ENCODE data around the gene CYGB. TPM values are rescaled to one million over a fixed set of nuclear protein-coding genes. Genes with fewer than 3 reads are reported as not detected.
A peak's percentile ranks its signal among the peaks of the same experiment; 100 is the strongest.

Gene CYGB
- total RNA-seq, 2 experiments from 2014 or later = not detected

- DNase-seq (no peak), ATAC-seq (no peak)
- CTCF ChIA-PET = interaction anchor here (0.9 to 1.4 kb wide), 4 partner anchors 8 to 164 kb away, joined by 3 to 6 read pairs (median 4); no protein-coding TSS in a partner anchor
- Mint-ChIP-seq H3K27ac (no peak overlapping the region), H3K27me3 (peaks cover 28% of the 10 kb centered on the region), H3K4me1 (no peaks in the 10 kb centered on the region), H3K36me3 (ENCODE audit: low read depth) (no peaks in the 10 kb centered on the region), H3K9me3 (ENCODE audit: low read depth) (no peaks in the 10 kb centered on the region), H3K4me3 (no peak overlapping the region)
- POLR2A ChIA-PET = no interaction called here
- intact Hi-C loops (cut with DNase I, micrococcal nuclease) = no loop called here
Observed at GRCh38 chr17:76543826-76544545, 6.5 kb upstream of the CYGB start.

- Mint-ChIP-seq H3K9me3 (ENCODE audit: low read depth) (no peaks in the 10 kb centered on the region), H3K27ac (no peak overlapping the region), H3K27me3 (peaks cover 33% of the 10 kb centered on the region), H3K36me3 (ENCODE audit: low read depth) (no peaks in the 10 kb centered on the region), H3K4me3 (no peak overlapping the region), H3K4me1 (no peaks in the 10 kb centered on the region)
- ATAC-seq (no peak), DNase-seq (no peak)
- intact Hi-C loops (cut with DNase I, micrococcal nuclease) = no loop called here
- ChIA-PET CTCF (interaction anchor here (0.9 to 1.0 kb wide), 3 partner anchors 20 to 165 kb away, joined by 3 to 6 read pairs (median 4); no protein-coding TSS in a partner anchor), POLR2A (no interaction called here)
Observed at GRCh38 chr17:76543482-76543825, 5.9 kb upstream of the CYGB start.

DNA sequence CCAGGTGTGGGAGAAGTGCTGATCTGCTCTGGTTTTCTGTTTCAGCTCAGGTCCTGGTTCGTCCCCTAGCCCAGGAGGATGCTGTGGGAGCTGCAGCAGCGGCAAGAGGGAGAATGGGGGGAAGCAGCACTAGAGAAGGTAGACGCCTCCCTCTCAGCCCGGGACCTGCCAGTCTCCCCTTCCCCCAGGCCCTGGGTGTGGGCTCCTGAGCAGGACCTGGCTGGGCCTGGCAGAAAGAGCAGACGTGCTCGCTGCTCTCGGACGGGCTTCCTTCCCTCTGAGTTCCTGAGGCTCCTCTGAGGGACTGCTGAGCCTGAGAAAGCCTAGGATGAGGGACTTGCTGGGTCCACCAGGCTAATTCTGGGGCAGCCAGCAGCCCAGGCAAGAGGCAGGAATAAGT lies 5.5 kb upstream of the CYGB start:
- DNase-seq = no peak
- no peaks in the 10 kb centered on the region for H3K9me3 Mint-ChIP-seq (ENCODE audit: low read depth)
- peaks cover 33% of the 10 kb centered on the region for H3K27me3 Mint-ChIP-seq
- ChIA-PET CTCF (interaction anchor here (0.9 kb wide), 2 partner anchors 19 to 80 kb away, joined by 3 to 6 read pairs; no protein-coding TSS in a partner anchor), POLR2A (no interaction called here)
- no peaks in the 10 kb centered on the region for H3K36me3 Mint-ChIP-seq (ENCODE audit: low read depth)
- no peaks in the 10 kb centered on the region for H3K4me1 Mint-ChIP-seq
- intact Hi-C loops (cut with DNase I, micrococcal nuclease) = no loop called here
- no peak overlapping the region for H3K4me3 Mint-ChIP-seq
- ATAC-seq = no peak
- no peak overlapping the region for H3K27ac Mint-ChIP-seq

DNA sequence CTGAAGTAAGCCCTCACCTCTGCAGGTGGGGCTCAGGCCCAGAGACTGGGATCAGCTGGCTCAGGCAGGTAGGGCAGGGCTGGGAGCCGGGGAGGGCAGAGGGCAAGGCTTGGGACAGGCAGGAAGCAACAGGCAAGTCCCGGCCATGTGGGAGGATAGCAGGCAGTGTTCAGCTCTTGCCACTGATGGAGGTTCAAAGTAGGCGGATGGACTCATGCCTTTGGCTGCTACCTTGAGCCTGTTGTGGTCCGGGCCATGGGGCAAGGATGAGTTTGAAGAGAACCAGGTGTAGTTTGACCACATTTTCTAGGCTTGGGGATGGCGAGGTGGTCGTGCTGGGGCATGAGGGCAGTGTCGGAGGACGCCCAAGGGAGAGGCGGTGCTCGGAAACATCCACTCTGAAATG lies 5.1 kb upstream of the CYGB start:
- POLR2A ChIA-PET = no interaction called here

GRCh38 chr17:76541739-76542454 lies 4.4 kb upstream of the CYGB start:
- H3K9me3 Mint-ChIP-seq (ENCODE audit: low read depth) = no peaks in the 10 kb centered on the region
- ChIA-PET CTCF (no interaction called here), POLR2A (no interaction called here)
- no peak for DNase-seq
- H3K4me3 Mint-ChIP-seq = no peak overlapping the region
- H3K27me3 Mint-ChIP-seq = peaks cover 34% of the 10 kb centered on the region
- no peak overlapping the region for H3K27ac Mint-ChIP-seq
- ATAC-seq = no peak
- no peaks in the 10 kb centered on the region for H3K36me3 Mint-ChIP-seq (ENCODE audit: low read depth)
- intact Hi-C loops (cut with DNase I, micrococcal nuclease) = no loop called here
- H3K4me1 Mint-ChIP-seq = no peaks in the 10 kb centered on the region

More for the DNA sequence above, 5.1 kb upstream of the CYGB start:
- no peaks in the 10 kb centered on the region for H3K36me3 Mint-ChIP-seq (ENCODE audit: low read depth)
- H3K4me1 Mint-ChIP-seq = no peaks in the 10 kb centered on the region
- no peaks in the 10 kb centered on the region for H3K9me3 Mint-ChIP-seq (ENCODE audit: low read depth)
- DNase-seq (no peak), ATAC-seq (no peak)
- H3K27ac Mint-ChIP-seq = no peak overlapping the region
- CTCF ChIA-PET = no interaction called here
- peaks cover 33% of the 10 kb centered on the region for H3K27me3 Mint-ChIP-seq
- intact Hi-C loops (cut with DNase I, micrococcal nuclease) = no loop called here
- no peak overlapping the region for H3K4me3 Mint-ChIP-seq

GRCh38 chr17:76540381-76541300 lies 3.1 kb upstream of the CYGB start:
- Mint-ChIP-seq H3K36me3 (ENCODE audit: low read depth) (no peaks in the 10 kb centered on the region), H3K9me3 (ENCODE audit: low read depth) (no peaks in the 10 kb centered on the region), H3K4me1 (no peaks in the 10 kb centered on the region), H3K4me3 (no peak overlapping the region), H3K27ac (no peak overlapping the region), H3K27me3 (peaks cover 42% of the 10 kb centered on the region)
- ATAC-seq = peak; percentile 78
- intact Hi-C loops (cut with DNase I, micrococcal nuclease) = no loop called here
- CTCF ChIA-PET = interaction anchor here (0.7 to 2.9 kb wide), 5 partner anchors 11 to 238 kb away, joined by 3 to 12 read pairs (median 3); no protein-coding TSS in a partner anchor
- peak; percentile 63 for DNase-seq
- POLR2A ChIA-PET = interaction anchor here (0.6 kb wide), 1 partner anchor 348 kb away, joined by 6 read pairs; no protein-coding TSS in a partner anchor

DNA sequence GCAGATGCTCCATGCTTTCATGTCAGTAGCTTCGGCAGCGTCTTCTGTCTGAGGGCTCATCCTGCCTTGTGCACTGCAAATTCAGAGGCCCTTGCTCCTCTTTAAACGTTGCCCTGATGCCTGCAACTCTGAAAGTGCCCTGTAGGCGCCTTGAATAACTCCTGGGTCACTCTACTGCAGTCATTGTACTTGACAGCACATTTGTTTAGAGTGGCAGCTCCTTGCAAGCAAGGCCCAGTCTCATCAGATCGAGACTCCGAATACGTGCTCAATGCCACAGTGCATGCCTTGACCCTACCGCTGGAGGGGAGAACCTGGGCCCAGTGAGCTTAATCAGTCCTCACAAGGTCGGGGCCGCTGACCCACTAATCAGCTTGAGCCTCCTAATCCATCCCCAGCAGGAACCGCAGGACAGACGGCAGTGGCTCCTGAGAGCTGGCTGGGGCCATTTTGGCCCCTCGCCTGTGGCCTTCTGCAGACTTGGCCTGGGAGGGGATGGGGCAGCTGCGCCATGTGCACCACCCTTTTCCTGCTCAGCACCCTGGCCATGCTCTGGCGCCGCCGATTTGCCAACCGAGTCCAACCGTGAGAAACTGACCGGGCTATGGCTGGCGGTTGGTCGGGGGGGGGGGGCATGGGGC lies 2.2 kb upstream of the CYGB start, which contains the start of gene PRCD:
Gene PRCD (plus strand): TSS at position 414 of the 641 bp plus-strand sequence. CDS start 98 bp downstream, at position 512.
- H3K27ac Mint-ChIP-seq = no peak within 1 kb of the TSS
- POLR2A ChIA-PET = no interaction called here
- no peaks in the 10 kb centered on the region for H3K36me3 Mint-ChIP-seq (ENCODE audit: low read depth)
- DNase-seq (no peak), ATAC-seq (no peak)
- H3K27me3 Mint-ChIP-seq = peaks cover 42% of the 10 kb centered on the region
- no peaks in the 10 kb centered on the region for H3K9me3 Mint-ChIP-seq (ENCODE audit: low read depth)
- H3K4me3 Mint-ChIP-seq = no peak within 1 kb of the TSS
- H3K4me1 Mint-ChIP-seq = no peaks in the 10 kb centered on the region
- CTCF ChIA-PET = interaction anchor here (0.7 to 2.9 kb wide), 6 partner anchors 12 to 237 kb away, joined by 3 to 12 read pairs (median 3); no protein-coding TSS in a partner anchor
- intact Hi-C loops (cut with DNase I, micrococcal nuclease) = no loop called here

DNA sequence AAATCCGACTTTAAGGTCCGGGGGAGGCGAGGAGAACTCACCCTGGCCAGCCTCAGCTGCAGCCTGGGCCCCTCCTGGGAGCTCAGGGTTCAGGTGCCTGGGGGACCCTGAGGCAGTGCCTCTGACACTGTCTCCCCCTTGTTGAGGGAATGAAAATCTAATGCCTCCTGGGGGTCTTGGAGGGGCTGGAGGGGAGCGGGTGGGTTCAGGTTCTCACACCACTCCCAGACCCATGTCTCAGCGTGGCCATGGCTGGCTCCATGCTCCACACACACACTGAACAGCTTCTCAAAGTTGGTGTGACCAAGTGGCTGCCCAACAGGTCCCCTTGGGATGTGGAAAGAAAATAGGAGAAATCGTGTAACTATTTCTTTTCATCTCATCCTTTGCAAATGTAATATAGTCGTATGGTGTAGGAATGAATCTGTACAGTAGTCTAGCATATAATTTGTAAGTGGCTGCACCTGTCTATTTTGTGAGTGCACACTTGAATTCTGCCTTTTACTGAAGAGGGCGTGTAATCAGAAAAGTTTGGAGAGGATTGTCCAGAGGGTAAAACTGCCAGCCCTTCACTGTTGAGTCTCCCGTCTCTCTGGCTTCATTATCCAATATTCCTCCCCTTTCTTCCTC lies 1.5 kb upstream of the CYGB start:
- H3K36me3 Mint-ChIP-seq (ENCODE audit: low read depth) = no peaks in the 10 kb centered on the region
- peaks cover 41% of the 10 kb centered on the region for H3K27me3 Mint-ChIP-seq
- H3K27ac Mint-ChIP-seq = no peak overlapping the region
- H3K4me1 Mint-ChIP-seq = no peaks in the 10 kb centered on the region
- DNase-seq = no peak
- CTCF ChIA-PET = interaction anchor here (0.9 to 2.9 kb wide), 3 partner anchors 16 to 34 kb away, joined by 3 to 12 read pairs (median 4); no protein-coding TSS in a partner anchor
- POLR2A ChIA-PET = no interaction called here
- intact Hi-C loops (cut with DNase I, micrococcal nuclease) = no loop called here
- ATAC-seq = no peak
- no peaks in the 10 kb centered on the region for H3K9me3 Mint-ChIP-seq (ENCODE audit: low read depth)
- no peak overlapping the region for H3K4me3 Mint-ChIP-seq

DNA sequence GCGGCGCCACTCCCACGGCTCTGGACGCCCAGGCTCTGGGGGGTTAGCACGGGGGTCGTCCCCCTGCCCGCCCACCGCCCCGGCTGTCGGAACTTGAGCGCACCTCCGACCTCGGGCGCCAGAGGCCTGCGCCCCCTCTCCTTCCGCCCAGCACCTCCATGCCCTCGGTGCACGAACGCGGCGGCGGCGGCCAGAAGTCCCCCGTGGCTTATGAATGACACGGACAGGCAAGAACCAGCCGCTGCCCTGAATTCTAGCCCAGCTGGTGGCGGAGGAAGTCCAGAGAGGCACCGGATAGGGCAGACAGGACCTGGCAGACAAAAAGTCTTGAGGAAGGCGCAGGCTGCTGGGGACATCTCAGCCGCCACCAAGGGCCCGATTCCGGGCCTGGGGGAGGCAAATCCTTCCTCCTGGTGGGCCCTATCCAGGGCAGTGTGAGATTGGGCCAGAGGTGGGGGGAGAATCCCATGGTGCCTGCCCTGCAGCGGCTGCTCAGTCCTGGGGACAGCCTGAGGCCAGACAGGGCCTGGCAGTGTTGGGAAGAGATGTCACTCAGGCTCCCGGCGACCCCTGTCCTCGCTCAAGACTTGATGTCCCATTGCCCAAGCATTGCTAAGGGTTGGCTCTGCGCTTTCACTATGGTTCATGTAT lies 897 bp upstream of the CYGB start:
- H3K4me1 Mint-ChIP-seq = no peaks in the 10 kb centered on the region
- peaks cover 36% of the 10 kb centered on the region for H3K27me3 Mint-ChIP-seq
- DNase-seq (no peak), ATAC-seq (no peak)
- H3K4me3 Mint-ChIP-seq = no peak overlapping the region
- ChIA-PET CTCF (interaction anchor here (2.9 kb wide), 1 partner anchor 15 kb away, joined by 12 read pairs; no protein-coding TSS in a partner anchor), POLR2A (no interaction called here)
- no peak overlapping the region for H3K27ac Mint-ChIP-seq
- H3K36me3 Mint-ChIP-seq (ENCODE audit: low read depth) = no peaks in the 10 kb centered on the region
- H3K9me3 Mint-ChIP-seq (ENCODE audit: low read depth) = no peaks in the 10 kb centered on the region
- intact Hi-C loops (cut with DNase I, micrococcal nuclease) = no loop called here

- peak; percentile 23 for ATAC-seq
- POLR2A ChIA-PET = no interaction called here
Observed at GRCh38 chr17:76537288-76537577, 276 bp downstream of the CYGB start.

More at GRCh38 chr17:76537288-76537577, 276 bp downstream of the CYGB start:
- Mint-ChIP-seq H3K9me3 (ENCODE audit: low read depth) (no peaks in the 10 kb centered on the region), H3K4me3 (no peak overlapping the region), H3K27me3 (peaks cover 32% of the 10 kb centered on the region), H3K27ac (no peak overlapping the region), H3K36me3 (ENCODE audit: low read depth) (no peaks in the 10 kb centered on the region), H3K4me1 (no peaks in the 10 kb centered on the region)
- intact Hi-C loops (cut with DNase I, micrococcal nuclease) = no loop called here
- DNase-seq = no peak
- CTCF ChIA-PET = interaction anchor here (1.3 to 1.4 kb wide), 2 partner anchors 9 to 14 kb away, joined by 3 to 9 read pairs; no protein-coding TSS in a partner anchor
